Measurements from ENCODE around the gene GIPC1. TPM values are rescaled to one million over a fixed set of nuclear protein-coding genes. Genes with fewer than 3 reads are reported as not detected.

The GIPC1 gene
- total RNA-seq, 1 experiment from 2014 or later: 160 TPM

DNA sequence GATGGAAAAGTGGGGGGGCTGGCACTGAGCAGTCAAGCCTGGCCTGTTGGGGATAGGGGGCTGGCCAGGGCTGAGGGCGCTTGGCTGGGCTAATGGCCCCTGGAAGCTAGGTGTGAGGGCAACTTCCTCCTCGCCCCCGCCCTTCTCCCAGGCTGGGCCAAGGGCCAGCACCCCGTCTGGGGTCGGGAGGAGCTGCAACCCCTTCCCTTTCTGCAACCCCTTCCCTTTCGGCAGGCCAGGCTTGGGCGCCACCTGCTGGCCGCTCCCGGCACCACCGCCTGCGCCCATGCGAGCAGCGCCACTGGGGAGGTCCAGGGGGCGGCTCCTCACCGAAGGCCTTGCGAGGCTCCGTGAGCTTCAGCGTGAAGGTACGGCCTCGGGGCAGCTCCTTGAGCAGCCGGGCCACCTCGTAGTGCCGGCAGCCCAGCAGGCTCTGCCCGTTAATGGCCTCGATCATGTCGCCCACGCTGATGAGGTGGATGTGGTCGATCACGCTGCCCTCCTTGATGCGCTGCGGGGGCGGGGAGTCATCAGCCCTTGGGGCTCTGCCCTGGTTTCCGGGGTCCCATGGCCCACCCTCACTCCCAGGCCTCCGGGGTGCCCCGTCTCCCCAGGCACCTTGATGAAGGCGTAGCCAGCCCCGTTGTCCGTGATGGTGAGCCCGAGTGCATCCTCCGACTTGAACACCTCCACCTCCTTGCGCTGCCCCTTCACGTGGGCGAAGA, 15.8 kb downstream of the GIPC1 start:
- Histone ChIP-seq H3K9me3 (ENCODE audit: control insufficient read depth, insufficient read depth, low read depth, low read length) (no peaks in the 10 kb centered on the region), H3K4me1 (ENCODE audit: control insufficient read depth, insufficient read depth, low read length) (peaks cover 24% of the 10 kb centered on the region), H3K4me3 (ENCODE audit: low read depth in 2 of 2, low read length in 2 of 2) (no peak overlapping the region), H3K27me3 (ENCODE audit: control insufficient read depth, insufficient read depth, low read length) (no peaks in the 10 kb centered on the region), H3K27ac (ENCODE audit: low read length) (no peak overlapping the region), H3K36me3 (ENCODE audit: control insufficient read depth, insufficient read depth, low read length) (no peaks in the 10 kb centered on the region; the same call in 1 of the 2 replicates)
- ChIA-PET POLR2A (no interaction called here), CTCF (interaction anchor here (0.5 to 1.1 kb wide), 5 partner anchors 80 to 400 kb away, joined by 3 to 9 read pairs (median 4); no protein-coding TSS in a partner anchor)
- in situ Hi-C loops (cut with HindIII; ENCODE audit: low pct_unique_long_range_greater_than_20kb, low sequenced_read_pairs): no loop called here
- TF ChIP-seq, protein P1, sequence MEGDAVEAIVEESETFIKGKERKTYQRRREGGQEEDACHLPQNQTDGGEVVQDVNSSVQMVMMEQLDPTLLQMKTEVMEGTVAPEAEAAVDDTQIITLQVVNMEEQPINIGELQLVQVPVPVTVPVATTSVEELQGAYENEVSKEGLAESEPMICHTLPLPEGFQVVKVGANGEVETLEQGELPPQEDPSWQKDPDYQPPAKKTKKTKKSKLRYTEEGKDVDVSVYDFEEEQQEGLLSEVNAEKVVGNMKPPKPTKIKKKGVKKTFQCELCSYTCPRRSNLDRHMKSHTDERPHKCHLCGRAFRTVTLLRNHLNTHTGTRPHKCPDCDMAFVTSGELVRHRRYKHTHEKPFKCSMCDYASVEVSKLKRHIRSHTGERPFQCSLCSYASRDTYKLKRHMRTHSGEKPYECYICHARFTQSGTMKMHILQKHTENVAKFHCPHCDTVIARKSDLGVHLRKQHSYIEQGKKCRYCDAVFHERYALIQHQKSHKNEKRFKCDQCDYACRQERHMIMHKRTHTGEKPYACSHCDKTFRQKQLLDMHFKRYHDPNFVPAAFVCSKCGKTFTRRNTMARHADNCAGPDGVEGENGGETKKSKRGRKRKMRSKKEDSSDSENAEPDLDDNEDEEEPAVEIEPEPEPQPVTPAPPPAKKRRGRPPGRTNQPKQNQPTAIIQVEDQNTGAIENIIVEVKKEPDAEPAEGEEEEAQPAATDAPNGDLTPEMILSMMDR (IDR thresholded peaks at IDR 0.05): peak; percentile 94
- TF ChIP-seq POLR2AphosphoS5 (IDR thresholded peaks at IDR 0.05; ENCODE audit: low read depth, low read length): no peak
- intact Hi-C loops (cut with micrococcal nuclease; ENCODE audit: unreplicated experiment): no loop called here
- BruUV-seq (replicated peaks): no TSS peak
- no peak for DNase-seq (ENCODE audit: low read depth, low spot score)
- peak; percentile 63 for ATAC-seq

- Histone ChIP-seq H3K4me1 (ENCODE audit: control insufficient read depth, insufficient read depth, low read length) (peaks cover 24% of the 10 kb centered on the region), H3K27ac (ENCODE audit: low read length) (no peak overlapping the region), H3K4me3 (ENCODE audit: low read depth in 2 of 2, low read length in 2 of 2) (no peak overlapping the region), H3K27me3 (ENCODE audit: control insufficient read depth, insufficient read depth, low read length) (no peaks in the 10 kb centered on the region), H3K36me3 (ENCODE audit: control insufficient read depth, insufficient read depth, low read length) (no peaks in the 10 kb centered on the region; the same call in 1 of the 2 replicates), H3K9me3 (ENCODE audit: control insufficient read depth, insufficient read depth, low read depth, low read length) (no peaks in the 10 kb centered on the region)
- in situ Hi-C loops (cut with HindIII; ENCODE audit: low pct_unique_long_range_greater_than_20kb, low sequenced_read_pairs): no loop called here
- intact Hi-C loops (cut with micrococcal nuclease; ENCODE audit: unreplicated experiment): no loop called here
- ChIA-PET POLR2A (no interaction called here), CTCF (interaction anchor here (0.7 to 1.1 kb wide), 2 partner anchors 281 to 343 kb away, joined by 4 to 5 read pairs; partner anchors contain the start of gene ASF1B)
- BruUV-seq (replicated peaks): no TSS peak
- TF ChIP-seq SIN3A (IDR thresholded peaks at IDR 0.05; ENCODE audit: borderline replicate concordance, insufficient read depth, low read depth, low read length) (no peak), POLR2AphosphoS5 (IDR thresholded peaks at IDR 0.05; ENCODE audit: low read depth, low read length) (no peak), TCF7L2 (IDR thresholded peaks at IDR 0.05; ENCODE audit: low read depth, low read length) (no peak), REST (IDR thresholded peaks at IDR 0.05; ENCODE audit: insufficient read depth in 1 of 2, low read depth in 2 of 2, low read length in 1 of 2) (no peak)
- TF ChIP-seq, protein P1 (IDR thresholded peaks at IDR 0.05): no peak
- DNase-seq (ENCODE audit: low read depth, low spot score) (no peak), ATAC-seq (no peak)
These were observed 16.5 kb downstream of the GIPC1 start for GRCh38 chr19:14479309-14479974.

Data from Panc1 (cell line).